Stimulated activated CD8-positive, alpha-beta memory T cell treated with anti-CD3 and anti-CD28 coated beads, Interleukin-15, amount 100 ng/mL, for 4 hours (primary cell): Measurements from ENCODE around the gene ADGRV1.
"Not testable (repeated sequence)": the region's sequence is repeated elsewhere in the genome, so short reads cannot be mapped to it uniquely, and the experiment has no call there.

ENCODE experiments used
- DNase-seq, 2 donors: peaks; one replicate each; pipeline ENCODE4 v3.0.0-alpha.2; 2020; ENCODE audit warnings: low read depth in 2 of 2

ADGRV1 gene

DNA sequence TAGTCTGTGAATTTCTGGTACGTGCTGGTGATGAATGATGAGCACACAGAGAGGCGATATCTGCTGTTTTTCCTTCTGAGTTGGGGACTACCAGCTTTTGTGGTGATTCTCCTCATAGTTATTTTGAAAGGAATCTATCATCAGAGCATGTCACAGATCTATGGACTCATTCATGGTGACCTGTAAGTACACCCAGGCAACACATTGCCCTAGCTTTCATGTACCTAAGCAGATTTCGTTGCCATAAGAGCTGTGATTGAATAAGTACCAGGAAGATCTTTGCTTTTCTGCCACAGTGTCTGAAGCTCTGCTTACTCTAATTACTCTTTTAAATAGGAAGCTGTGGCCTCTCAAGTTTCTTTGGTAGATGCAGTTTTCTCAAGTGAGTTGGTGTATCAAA is 426.7 kb downstream of the ADGRV1 start:
- DNase-seq, result no peak

DNA sequence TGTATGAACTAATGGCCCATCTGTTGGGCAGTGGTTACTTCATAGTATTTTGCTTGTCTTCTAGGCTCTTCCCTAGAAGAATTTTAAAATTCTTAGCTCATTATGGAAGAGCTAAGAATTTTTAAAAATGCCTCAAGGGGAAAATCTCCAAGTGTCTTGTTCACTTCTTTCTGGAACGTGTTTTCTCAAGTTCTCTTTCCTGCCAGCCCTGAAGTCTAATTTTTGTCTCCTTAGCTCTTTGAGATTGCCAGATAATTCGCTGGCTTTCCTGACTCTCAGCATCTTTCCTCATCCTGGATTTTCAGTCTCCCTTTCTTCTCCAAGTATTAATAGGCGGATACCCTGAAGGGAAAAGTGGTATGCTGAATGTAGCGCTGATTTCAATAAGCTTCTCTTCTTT is 429.1 kb downstream of the ADGRV1 start:
- DNase-seq, result no peak

DNA sequence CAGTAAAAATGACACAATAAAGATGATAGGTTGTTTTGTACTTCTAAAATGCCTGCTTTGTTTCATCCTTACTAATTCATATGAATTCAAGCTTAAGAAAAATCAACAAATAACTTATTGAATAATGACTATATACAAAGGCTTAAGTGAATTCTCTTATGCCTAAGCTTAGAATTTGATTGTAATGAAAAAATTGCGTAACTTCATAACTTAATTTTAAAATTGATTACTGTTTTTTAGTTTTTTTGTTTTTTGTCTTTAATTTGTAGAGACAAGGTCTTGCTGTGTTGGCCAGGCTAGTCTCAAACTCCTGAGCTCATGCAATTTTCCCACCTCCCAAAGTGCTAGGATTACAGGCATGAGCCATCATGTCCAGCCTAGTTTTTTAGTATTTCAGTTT is 432.6 kb downstream of the ADGRV1 start:
- no peak for DNase-seq

DNA sequence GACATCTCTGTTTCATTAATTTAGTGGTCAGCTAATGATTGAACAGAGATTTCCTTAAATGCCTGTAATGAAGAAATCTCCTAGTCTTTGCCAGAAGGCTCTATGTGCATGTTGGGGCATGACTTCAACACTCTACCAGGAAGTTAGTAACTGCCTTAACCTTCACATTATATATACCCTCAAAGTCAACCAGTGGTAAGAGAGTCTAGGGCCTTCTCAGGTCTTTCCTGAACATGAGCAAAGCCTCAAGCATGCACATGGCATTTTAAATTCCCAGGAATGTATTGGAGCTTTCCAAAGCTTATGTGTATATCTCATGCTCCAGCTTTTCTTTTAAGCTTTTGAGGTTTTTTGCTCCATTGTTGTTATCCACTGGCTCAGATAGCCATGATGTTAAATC is 436.2 kb downstream of the ADGRV1 start:
- DNase-seq, result no peak

DNA sequence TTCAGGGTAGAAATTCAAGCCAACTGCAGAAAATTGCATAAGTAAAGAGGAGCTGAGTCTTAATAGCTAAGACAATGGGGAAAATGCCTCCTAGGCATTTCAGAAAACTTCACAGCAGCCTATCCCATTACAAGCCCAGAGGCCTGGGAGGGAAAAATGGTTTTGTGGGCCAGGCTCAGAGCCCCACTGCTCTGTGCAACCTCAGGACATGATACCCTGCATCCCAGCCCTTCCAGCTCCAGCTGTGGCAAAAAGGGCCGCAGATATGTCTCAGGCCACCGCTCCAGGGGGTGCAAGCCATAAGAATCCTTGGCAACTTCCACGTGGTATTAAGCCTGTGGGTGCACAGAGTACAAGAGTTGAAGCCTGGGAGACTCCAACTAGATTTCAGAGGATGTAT is 437.5 kb downstream of the ADGRV1 start:
- no peak for DNase-seq

DNA sequence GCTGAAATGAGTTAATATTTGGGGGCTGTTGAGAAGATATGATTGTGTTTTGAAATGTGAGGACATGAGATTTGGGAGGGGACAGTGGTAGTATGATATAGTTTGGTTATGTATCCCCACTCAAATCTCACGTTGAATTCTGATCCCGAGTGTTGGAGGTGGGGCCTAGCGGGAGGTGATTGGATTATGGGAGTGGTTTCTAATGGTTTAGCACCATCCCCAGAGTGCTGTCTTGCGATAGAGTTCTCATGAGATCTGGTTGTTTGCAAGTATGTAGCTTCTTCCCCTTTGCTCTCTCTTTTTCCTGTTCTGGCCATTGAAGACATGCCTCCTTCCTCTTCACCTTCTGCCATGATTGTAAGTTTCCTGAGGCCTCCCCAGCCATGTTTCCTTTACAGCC is 438.5 kb downstream of the ADGRV1 start:
- DNase-seq, result no peak

DNA sequence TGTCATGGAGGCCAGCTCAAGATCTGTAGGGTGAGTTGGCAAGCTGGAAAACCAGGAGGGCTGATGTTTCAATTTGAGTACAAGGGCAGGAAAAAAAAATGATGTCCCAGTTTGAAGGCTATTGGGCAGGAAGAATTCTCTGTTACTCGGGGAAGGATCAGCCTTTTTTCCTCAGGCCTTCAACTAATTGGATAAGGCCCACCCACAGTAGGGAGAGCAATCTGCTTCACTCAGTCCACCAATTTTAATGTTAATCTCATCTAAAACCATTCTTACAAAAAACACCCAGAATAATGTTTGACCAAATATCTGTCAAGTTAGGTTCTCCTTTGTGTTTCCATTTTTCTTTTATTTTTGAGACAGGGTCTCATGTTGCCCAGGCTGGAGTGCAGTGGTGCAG is 442.1 kb downstream of the ADGRV1 start:
- DNase-seq, result no peak

DNA sequence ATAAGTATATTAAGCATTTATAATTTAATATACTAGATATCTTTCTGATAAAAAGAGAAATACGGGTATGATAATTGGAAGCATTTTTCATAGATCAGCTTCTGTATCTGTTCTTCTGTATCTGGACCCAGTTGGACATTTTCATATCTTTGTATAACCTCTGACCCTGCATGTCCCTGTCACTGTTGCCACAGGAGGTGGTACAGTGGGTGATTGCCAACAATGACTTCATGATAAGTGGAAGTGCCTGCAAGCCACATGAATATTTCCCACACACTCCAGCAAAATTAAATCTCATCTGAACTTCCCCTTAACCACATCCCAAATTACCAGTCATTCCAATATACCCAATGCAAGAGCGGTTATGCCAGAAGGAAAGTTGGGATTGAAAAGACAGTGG is 448.1 kb downstream of the ADGRV1 start:
- no peak for DNase-seq

DNA sequence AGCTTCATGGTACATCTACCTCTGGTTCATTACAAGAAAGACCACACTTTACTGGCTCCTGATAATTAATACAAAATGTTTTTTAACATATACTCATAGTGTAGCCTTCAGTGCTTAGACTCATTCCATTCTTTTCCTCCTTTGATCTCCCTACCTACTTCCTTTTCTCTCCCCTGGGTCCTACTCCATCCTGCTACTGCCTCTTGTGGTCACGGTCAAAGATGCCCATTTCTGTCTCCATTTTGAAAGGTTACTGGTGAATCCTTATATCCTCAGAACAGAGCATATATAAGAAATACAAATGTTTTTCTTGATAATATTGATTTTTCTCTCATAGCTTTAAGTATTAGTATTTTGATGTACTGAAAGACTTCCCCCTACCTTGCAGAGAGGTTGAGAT is 448.7 kb downstream of the ADGRV1 start:
- DNase-seq, result no peak

DNA sequence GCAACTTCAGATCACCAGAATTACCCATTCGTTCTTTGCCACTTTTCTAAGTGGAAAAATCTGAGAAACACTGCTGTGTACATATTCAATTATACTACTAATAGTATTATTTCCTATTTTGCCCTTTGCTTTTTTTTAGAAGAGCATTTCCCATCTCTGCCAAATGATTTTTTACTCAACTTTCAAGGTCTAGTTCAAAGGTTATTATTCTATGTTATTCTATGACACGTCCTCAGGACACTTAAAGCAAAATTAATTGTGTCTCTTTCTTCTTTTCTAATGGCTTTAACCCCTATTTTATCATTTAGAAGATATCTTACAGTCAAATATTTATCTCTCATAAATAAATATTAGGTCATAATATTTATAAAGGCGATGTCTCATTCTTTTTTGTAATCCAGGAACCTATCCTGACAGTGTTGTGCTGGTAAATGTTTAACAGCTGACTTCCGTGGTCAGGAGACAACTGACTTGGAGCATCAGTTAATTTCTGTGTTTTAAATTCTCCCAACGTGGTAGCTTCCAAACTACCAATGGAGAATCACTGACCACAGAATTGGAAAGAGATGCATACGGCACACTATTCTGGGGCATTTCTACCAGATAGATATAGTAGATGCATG is 449.3 kb downstream of the ADGRV1 start:
- no peak for DNase-seq

DNA sequence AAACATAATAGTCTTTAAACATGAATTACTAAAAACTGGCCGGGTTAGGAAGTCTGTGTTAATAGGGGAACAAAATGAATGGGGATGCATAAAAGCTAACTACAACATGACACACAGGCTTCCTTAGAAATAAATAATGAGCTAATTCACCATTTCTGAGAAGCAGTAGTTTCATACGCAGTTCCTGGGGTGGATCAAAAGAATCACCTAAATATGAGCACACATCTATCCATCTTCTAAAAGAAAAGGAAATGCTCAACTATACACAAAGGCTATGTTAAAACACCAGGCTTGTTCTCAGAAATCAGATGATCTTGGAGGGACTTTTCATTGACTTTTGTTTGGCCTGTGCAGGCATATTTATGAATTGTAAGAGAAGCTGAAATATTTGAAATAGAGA is 451.5 kb downstream of the ADGRV1 start:
- DNase-seq, result no peak

DNA sequence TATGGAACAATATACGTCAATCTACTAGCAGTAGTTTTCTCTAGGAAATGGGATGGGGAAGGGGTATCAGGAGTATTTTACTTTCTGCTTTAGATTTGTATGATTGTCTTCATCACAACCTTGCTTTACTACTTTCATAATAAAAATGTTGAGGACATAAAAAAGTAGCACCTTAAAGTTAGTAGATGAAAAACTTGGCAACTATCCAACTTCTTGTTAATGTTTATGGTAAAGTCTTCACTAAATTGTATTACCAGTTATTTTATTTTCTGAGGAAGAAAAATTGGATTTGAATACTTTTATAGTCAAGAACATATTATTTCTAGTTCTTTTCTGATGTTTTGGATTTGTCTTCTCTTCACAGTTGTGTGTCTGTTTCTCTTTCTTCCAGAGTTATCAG is 452.4 kb downstream of the ADGRV1 start:
- no peak for DNase-seq

DNA sequence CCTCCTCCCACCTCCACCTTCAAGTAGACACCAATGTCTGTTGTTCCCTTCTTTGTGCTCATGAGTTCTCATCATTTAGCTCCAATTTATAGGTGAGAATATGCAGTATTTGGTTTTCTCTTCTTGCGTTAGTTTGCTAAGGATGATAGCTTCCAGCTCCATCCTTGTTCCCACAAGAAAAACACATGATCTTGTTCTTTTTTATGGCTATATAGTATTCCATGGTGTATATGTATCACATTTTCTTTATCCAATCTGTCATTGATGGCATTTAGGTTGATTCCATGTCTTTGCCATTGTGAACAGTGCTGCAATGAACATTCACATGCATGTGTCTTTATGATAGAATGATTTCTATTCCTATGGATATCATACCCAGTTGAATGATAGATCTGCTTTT is 454.3 kb downstream of the ADGRV1 start:
- DNase-seq, result not testable (repeated sequence)

DNA sequence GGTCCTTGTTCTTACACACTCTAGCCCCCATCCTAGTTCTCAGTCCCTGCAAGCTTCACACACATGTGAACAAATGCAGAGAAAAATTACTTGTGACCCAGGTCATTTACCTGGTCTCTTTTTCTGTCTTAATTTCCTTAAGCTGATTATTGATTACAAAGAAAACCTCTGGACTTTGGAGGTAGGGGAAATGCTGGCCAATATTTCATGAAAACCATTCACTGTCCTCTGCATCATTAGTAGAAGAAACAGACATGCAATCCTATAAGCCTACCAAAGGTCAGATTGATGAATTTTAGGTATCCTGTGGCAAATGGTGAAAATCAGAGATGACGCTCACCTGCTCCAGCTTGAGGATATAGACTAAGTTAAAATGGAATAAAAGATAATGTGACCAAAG is 457.7 kb downstream of the ADGRV1 start:
- DNase-seq, result no peak

DNA sequence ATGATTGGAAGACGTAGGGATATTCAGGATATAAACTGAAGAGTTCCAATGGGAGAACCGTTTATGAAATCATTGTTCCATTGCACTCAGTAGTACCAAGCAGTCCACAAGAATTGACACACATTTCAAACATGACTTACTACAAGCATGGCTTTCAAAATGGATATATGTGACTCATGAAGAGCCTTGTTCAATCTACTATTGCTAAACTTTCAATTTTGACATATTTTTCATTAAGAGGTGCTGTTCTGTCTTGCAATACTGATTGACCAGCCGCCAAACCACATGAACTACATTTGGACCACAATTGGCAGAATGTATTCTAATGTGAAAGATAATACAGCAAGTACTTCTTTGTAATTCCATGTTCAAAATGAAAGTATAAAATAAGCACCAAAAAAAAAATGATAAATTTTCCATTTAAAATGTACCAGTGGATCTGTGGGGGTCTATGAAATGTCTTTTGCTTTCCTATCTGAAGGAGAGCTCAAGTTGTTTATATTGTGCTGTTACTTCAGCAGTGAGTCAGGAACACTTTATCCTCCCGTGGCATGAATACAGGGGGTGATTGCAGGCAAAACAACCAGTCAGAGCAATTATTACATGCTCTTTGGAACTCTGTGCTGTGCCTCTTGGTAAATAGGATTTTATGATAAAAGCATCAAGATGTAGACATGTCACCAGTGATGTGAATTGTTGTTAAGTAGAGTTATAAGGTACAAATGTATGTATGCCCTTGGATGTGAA is 458.5 kb downstream of the ADGRV1 start:
- DNase-seq, result no peak

DNA sequence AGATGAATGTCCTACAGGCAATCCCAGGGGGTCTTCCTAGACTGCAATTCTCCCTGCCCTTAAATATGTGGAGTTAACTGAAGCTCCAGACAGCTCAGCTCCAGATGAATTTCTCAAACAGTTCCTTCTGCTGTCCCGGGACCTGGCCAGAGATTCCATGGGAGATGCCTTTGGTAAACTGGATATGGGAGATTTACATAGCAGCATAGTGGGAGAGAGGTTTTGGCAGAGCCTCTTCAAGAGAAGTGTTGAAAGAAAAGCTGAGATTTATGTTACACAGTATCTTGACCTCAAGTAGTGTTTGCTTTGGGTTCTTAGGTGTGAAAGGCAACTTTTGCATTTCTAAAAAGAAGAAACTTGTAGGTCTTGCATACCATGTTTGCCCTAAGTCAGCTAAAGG is 459.6 kb downstream of the ADGRV1 start:
- DNase-seq, result no peak

DNA sequence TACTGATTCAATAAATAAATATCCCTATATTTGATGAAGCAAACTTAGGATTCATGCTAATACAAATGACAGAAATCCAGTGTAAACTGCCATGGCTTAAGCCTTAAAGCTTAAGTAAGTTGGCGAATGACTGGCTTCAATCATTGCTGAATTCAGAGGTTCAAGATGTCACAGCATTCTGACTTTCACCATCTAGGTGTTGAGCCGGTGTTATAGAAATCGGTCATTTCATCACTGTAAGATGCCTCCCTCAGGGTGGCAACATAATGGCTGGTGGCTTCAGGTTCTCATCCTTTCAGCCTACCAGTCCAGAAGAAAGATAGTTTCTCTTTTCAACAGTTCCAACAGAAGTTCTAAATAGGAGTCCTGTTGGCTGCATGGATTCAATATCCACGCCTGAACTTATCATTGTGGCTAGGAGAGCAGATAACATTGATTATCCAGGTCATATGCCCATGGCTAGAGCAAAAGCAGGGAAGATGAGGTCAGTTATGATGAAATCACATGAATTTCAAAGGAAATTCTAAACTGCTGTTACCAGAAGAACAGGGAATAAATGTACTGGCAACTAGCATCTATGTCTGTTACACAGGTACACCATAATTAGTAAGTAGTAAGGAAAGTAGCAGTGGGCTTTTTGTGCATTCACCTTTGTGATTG is 460.2 kb downstream of the ADGRV1 start:
- no peak for DNase-seq

DNA sequence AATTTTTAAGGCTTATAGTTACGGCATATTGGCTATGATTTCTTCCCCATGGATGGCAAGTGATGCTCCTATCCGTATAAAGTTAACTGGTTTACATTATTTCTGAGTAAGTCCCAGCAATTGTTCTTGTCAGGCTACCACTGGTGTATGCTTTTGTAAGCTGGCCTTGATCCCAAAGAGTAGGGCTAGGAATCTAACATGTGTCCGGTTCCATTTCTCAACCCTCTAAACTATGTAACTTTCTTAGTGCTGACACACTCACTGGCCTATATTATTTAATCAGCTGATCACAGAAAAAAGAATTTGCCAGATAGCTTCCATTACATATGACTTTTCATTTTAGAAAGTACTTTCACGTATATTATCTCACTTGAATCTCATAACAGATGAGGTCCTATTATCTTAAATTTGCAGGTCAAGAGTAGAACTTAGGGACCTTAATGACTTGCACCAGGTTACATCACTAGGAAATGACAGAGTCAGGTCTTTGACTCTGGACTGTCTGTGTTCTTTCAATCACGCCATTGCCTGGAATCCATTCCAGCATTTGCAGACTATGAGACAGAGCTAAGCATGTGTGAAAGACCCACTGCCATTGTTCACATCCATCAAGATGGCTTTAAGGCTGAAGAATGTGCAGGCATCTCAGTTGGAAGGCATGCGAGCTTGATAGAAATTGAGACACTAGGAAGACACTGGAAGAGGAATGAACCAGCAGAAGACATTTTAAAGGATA is 461.6 kb downstream of the ADGRV1 start:
- no peak for DNase-seq

DNA sequence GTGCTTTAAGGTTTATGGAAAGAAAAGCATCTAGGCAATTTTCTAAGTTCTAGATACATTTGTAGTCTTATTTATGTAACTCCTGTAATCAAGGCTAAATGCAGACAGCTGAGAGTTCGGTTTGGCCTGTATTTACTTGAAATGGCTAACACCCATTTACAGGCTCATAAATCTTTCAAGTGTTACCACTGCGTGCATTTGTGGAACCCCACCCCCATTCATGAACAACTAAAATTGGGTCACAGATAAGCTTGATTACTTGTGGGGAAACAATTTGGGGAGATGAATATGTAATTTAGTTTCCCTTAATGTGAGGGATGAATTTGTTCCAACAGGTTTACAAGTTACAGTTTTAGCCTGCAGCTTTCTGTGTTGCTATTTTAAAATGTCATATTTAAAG is 463.9 kb downstream of the ADGRV1 start:
- no peak for DNase-seq

DNA sequence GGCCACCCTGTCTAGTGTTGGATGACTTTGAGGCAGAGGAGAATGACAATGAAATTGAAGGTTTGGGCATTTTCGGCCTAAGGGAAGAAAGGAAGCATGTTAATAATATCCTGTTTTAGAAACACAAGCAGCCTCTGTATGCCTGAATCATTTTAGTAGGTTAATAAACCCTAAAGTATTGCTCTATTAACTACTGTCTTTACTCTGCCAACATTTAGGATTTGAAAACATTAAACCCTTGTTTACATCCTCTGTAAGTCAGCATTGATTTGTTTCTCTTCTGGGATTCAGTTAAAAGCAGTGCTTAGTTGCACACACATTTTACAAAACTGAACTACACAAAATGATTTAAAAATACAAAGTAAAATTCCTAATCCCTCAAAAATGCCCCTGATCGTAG is 465.6 kb downstream of the ADGRV1 start:
- DNase-seq, result no peak

DNA sequence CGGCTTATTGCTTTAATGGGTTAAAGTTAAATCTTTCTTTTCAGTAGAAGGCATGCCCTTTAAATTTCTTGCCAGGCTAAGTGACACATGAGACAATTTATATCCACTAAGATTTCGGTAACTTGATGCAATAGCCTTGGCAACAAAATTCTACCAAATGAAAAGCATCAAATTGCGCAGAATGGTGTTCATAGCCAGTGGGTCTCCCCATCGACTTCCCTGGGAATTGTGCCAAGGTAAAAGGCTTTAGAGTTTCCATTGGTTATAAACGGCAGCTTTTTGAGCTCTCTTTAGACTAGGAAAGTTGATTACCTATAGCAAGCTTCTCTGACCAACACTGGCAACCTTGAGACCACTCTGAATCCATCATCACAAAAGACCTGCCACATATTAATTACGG is 466.1 kb downstream of the ADGRV1 start:
- DNase-seq, result no peak

DNA sequence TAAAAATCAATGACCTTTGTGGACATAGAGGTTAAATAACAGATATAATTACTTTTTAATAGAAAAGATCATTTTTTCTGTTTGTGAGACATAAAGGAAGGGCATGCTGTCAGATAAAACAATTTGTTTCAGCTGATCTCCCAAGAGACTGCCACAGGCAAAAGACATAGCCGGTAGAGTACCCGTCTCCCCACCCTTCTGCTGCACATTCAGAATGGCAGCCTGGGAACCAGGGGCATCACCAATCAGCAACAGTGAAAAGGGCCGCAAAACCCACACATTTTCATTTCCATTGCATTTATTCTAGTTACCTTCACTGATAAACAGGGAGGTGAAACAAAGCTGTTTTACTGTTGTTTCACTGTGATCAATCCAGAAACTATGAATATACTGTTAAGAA is 466.9 kb downstream of the ADGRV1 start:
- no peak for DNase-seq

DNA sequence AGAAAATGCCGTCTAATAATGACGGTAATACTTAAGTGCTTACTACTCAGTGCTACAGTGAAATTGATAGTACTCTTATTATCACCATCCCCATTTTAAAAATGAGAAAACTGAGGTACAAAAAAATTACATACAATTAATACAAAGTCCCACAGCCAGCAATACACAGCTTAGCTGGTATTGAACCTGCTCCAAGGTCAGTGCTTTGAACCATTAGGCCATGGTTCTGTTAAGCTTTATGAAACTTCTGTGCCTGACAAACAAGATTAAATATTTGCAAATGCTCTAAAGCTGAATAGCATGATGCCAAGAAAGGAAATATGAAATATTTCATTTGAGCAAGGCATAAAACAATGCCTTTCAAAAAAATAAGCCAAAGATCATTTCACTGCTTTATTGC is 467.4 kb downstream of the ADGRV1 start:
- no peak for DNase-seq
